HG03442 (cell line): ENCODE measurements around the gene PPM1F.

Experiments
- ATAC-seq: cut with Tn5 transposase; IDR thresholded peaks from one replicate; pipeline ENCODE4 v1.9.1; 2021; ENCODE audit warnings: mild to moderate bottlenecking, moderate library complexity; ENCODE audit not compliant: unreplicated experiment

The PPM1F gene

DNA sequence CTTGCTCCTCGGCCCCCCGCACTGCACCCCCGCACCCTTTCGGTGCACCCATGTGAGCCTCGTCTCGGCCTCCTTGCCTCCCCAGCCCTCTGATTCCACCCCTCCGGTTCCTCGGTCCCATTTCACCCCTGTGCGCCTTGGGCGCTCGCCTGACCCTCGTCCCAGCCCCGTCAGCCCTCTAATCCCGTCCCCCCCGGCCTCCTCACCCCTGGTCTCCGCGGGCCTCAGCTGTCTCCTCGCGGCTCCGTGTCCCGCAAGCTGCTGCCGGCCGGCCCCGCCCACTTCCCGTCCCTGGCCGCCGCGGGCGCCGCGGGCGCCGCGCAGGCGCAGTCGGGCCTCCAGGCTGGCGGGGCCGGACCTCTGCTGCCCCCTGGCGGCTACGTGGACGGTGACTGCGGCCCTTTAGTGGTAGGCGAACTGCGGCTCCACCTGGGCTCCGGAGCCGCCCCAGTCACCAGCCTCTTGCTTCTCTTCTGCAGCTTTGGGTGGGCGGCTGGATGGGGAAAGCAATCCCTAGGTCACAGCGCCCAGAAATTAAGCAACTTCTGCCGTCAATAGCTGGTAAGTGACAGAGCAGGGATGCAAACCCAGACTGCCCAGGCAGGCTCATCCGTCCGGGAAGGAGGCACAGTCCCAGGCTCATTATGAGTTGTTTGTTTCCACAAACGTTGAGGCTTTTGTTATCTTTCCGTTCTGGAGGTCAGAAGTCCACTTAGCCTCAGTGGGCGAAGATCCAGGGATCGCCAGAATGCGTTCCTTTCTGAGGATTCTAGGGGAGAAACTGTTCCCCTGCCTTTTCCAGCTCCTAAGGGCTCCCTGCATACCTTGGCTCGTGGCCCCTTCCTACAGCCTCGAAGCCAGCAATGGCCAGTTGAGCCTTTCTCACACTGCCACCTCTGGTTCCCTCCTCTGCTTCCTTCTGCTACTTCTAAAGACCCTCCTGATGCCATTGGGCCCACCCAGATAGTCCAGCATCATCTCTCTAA, at the start of gene PPM1F:
Gene PPM1F (minus strand): TSS at position 263 of the 986 bp plus-strand sequence. CDS start 6,800 bp downstream, outside the sequence.
- peak; percentile 68 for ATAC-seq

DNA sequence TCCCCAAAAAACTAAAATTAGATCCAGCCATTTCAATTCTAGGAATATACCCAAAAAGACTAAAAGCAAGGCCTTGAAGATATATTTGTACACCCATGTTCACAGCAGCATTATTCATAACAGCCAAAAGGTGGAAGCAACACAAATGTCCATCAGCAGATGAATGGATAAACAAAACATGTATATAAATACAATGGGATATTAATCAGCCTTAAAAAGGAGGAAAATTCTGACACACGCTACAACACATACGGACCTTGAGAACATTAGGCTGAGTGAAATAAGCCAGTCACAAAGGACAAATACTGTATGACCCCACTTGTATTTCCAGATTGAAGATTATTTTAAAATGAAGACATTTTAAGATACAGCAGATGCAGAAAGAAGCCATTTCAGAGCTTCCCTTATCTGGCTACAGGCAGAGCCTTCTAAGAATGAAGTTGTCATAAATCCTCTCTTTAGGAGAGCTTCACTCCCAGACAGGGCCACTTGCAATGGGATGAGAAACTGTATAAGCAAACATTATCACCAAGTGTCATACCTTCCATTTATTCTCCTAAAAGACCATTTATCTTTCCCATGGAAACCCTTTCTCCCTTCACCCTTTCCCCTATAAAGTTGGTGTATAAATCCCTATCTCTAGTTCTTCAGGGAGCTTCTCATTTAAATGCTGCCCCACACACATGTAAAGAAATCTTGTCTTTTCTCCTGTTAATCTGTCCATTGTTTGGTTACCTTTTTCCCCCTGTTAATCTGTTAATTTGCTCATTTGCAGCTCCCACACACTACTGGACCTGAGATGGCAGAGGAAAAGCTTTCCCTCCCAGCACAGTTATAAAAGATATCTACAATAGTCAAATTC, 49.2 kb upstream of the PPM1F start:
- no peak for ATAC-seq

- ATAC-seq = no peak
These were observed 46.1 kb upstream of the PPM1F start for GRCh38 chr22:21998595-21999247.

DNA sequence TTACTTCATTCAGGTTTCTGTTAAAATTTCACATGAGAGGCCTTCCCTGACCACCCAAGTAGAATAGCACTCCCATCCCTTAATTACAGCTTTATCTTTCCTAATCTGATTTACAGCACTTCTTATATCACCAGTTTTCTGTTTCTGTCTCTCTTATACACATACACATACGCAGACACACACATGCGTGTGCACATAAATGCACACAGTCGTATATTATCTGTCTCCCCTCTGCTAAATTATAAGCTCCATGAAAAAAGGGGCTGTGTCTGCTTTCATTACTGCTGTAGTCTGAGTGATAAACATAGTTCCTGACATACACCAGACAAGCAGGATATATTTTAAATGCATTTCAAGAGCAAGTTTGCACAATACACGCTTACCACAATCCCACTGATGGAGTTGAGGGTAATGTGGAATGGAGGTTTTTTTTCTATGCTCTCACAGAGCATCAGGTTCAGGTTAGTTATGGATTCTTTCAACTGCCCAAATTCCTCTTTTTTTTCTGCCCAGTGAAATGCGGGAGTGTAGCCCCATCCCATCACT, 43.6 kb upstream of the PPM1F start:
- ATAC-seq = no peak

DNA sequence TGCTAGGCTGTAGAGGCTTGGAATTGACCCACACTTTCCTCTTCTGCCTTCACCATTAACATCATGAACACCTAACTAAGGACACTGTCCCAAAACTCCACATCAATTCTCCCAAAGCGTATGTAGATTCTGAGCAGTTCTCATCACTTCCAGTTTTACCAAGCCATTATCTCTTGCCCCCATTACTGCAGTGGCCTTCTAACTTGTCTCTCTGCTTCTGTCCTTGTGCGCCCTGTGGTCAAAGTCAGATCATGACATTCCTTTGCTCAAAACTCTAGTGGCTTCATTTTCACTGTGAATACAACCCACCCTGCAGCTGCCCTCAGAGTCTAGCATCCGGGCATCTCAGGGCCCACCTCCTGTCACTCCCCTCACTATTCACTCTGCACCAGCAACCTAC, 43.0 kb upstream of the PPM1F start:
- ATAC-seq = no peak

GRCh38 chr22:21994881-21995444, 42.3 kb upstream of the PPM1F start:
- ATAC-seq = no peak

DNA sequence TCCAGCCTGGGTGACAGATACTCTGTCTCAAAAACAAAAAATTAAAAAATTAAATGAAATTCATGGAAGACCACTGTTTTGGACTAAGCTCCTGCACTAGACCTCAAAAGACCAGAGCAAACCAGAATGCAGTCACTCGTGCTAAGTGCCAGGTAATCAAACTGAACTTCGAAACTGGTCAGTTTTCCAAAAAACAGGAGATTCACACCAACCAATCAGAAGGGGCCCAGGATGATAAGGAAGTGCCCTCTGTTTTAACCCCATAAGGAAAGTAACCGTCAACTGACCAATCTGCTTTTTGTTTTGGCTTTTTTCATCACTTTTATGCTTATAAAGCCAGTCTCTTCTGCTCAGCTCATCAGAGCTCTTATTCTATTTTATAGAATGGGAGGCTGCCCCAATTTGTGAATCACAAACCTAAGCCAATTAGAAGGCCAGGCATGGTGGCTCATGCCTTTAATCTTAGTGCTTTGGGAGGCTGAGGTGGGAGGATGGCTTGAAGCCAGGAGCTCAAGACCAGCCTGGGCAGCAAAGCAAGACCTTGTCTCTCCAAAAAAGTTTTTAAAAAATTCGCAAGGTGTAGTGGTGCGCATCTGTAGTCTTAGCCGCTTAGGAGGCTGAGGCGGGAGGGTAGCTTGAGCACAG, 40.1 kb upstream of the PPM1F start:
- ATAC-seq = no peak

DNA sequence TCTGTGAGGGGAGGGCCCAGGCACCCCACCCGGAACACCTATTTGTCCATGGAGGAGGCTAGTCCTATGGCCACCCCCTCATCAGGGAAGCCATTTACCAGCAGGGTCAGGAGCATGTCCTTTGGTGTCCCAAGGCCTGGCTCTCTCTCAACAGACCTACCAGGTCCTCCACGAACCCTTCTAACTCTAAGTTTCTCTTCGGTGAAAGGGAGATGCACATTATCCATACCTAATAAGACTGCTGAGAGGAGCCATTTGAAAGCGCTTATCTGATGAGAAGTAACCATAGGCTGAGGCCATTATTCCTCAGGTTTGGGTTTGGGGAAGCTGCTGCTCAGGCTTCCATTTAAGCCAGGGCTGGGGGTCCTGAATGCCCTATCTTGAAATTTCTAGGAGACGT, 39.1 kb upstream of the PPM1F start:
- no peak for ATAC-seq

- no peak for ATAC-seq
These were observed 38.6 kb upstream of the PPM1F start for GRCh38 chr22:21991304-21991596.

DNA sequence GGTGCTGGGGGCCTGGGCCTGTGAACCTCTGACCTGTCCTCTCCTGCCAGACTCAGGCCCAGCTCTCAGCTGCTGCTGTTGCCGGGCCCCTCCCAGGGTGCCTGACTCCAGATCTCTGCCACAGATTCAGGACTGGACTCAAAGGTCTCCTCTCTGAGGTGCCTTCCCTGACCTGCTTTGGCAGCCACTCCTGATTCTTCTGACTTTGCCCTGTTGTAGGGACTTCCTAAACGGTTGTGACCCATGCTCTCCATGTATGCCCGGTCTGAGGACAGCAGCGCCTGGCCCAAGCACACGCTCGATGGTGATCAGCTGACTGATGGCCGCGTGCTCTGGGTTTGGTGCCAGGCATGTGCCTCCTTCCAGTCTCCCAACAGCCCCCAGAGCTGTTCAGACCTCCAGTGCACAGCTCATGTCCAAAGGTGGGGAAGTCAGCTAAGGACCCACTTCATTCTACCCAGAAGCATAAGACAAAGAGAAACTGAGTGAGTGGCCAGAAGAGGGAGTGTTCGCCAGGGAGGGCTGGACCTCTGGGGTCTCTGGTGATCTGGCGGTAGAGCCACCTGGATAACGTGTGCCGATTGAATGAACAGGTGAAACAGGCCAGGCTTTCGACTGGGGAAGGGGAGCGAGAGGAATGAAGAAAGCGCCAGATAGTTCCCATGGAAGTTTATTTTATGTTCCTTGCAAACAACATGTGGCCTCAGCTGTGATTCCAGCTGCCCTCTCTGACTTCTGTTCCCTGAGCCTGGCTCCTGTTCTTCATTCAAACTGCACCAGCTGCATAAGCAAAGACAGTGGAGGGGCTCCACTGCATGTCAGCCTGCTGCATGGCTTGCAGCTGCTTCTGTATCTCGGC, 38.0 kb upstream of the PPM1F start:
- no peak for ATAC-seq

DNA sequence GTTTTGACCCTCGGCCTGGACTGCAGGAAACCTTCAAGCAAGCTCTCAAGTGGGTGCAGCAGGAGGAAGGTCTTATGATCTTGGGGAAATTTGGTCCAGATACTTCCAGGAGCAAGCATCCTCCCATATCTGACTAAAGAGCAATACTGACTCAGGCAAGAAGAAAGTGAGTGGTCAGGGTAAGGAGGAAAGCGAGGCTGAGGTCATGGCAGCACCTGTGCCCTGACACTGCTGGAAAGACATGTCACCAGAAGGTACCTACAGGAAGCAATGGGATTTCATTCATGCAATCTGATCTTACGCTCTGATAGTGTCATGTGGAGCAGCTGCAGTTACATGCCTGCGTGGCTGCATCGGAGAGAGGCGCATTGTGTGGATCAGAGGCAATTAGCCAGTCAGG, 36.4 kb upstream of the PPM1F start:
- ATAC-seq = no peak

GRCh38 chr22:21985214-21985613, 32.6 kb upstream of the PPM1F start:
- no peak for ATAC-seq

DNA sequence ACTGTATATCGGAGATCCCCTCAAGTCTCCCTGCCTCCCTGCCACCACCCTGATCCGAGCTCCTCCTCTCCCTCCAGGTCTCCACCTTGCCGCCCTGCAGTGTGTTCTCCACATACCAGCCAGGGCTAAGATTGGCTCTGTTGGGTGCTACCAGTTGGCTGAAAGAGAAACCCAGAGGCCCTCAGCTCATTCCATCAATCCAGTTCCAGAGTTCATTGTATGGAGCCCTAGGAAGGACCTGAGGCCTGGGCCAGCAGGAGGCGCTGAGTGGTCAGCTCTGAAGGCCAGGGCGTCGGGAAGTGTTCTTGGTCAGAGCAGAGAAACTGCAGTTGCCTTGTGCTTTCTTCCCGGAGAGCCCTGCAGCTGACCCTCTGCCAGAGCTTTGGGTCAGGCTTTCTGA, 32.1 kb upstream of the PPM1F start:
- ATAC-seq = no peak

DNA sequence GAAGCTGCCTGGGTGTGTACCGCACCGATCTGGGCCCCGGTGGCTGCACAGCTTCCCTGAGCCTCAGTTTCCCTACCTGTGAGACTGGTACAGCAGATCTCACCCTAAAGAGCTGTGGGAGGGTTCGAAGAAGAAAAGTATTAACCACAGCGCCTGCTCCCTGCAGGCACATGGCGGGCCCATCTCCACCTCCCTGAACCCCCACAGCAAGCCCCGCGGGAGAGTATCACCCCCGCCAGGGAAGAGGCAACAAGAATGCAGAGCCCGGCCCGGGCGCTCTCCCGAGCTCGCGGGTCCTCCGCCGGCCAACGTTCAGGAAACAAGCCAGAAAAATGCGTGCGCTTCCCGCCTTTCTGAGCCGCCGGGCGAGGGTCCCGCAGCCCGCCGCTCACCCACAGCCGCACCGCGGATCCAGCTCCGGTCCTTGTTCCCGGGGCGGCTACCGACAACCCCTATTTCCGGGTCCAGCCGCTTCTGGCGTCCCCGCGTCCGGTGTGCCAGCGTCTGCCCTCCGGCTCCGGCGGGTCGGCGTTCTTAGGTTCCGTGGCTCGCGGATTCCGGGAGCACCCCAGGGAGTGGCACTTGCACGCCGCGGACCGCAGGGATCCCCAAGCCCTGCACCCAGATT, 29.8 kb upstream of the PPM1F start, which contains the start of gene TOP3B:
Gene TOP3B (minus strand): TSS at position 450 of the 628 bp plus-strand sequence. CDS start 7,078 bp downstream, outside the sequence.
- ATAC-seq = peak; percentile 35

DNA sequence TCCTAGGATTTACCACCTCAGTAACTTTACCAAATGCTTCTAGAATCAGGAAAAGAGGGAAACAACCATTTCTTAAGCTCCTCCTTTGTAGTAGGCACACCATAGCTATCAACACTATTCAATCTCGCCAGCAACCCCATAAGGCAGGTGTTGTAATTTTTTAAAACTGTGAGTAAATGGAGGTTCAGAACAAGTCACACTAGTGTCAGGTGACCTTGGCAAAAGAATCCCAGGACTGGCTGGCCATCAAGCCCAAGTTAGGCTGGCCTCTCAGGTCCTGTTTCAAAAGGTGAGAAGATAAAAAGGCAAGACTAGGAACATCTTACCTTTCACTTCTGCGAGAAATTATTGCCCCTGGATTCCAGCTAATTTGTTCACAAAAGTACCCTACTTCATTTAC, 29.2 kb upstream of the PPM1F start:
- no peak for ATAC-seq

GRCh38 chr22:21980547-21980946, 27.9 kb upstream of the PPM1F start:
- no peak for ATAC-seq

DNA sequence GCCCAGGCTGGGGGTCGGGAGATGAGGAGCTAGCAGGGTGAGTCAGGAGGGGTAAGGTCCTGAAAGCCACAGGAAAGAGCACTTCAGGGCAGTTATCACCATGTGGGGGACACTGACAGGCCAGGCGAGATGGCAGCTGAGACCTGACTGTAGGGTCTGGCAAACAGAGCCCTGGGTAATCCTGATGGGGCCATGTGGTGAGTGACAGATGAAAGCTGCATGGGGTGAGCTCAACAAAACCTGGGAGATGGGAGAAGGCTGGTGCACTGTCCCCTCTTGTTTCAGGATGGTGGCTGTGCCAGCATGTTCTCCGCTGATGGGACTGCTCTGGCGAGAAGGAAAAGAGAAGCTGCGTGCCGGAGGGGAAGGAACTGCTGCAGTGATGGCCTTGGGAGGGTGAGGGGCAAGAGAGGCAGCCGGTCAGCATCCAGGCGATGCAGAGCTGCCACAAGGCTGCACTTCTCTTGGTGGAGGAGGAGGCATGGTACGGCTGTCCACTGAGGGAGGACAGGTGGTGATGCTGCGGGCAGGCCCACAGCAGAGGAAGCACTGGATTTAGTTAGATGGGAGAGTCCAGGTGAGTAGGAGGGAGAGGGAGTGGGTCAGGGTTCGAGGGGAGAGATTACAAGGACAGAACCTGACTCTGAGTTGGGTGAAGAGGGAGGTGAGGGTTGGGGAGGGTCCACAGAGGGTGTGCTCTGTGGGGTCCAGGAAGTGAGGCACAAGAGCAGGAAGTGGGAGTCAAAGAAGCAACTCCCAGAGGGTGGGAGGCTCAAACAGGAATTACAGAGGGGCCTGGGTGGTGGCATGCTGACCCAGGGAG, 26.1 kb upstream of the PPM1F start:
- no peak for ATAC-seq

GRCh38 chr22:21977814-21978213, 25.2 kb upstream of the PPM1F start:
- no peak for ATAC-seq
